GM12892 (cell line): Measurements from ENCODE around the gene ANXA10.

Source experiments
- DNase-seq: peaks from one replicate; pipeline ENCODE4 v3.0.0; 2011; ENCODE audit not compliant: insufficient read length
- FAIRE-seq: peaks from 2 replicates; lab custom pipeline; 2011; peaks lifted over from hg19 to GRCh38; lab: Jason Lieb, UNC
- POLR2A ChIP-seq: IDR thresholded peaks from 2 replicates; pipeline ENCODE4 v1.6.1; 2011; ENCODE audit warnings: low read depth, low read length, control low read depth
- POLR2AphosphoS5 ChIP-seq: IDR thresholded peaks from 2 replicates; pipeline ENCODE4 v1.6.1; 2011; ENCODE audit warnings: low read depth, low read length, control low read depth
- TAF1 ChIP-seq: IDR thresholded peaks from 2 replicates; pipeline ENCODE4 v1.6.1; 2011; ENCODE audit warnings: low read depth, mild to moderate bottlenecking, control low read depth, low read length, borderline replicate concordance

The ANXA10 gene

DNA sequence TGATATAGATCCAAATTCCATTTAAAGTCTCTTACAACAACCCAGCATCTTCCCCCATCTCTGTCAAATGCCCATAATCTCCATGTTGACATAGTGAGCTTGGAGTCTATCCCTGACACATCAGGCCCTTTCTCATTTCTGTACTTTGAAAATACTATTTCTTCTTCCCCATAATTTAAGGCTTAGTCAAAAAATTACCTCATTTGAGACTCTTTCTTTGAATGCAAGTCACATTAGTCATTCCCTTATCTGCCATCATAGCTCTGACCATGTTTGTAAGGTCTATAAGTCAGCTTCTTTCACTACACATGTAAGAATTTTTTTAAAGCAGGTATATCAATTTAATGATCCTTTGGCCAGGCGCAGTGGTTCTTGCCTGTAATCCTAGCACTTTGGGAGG is 126.3 kb downstream of the ANXA10 start:
- DNase-seq, result no peak
- FAIRE-seq, result no peak
- no peak for TF ChIP-seq TAF1
- no peak for TF ChIP-seq POLR2A
- no peak for TF ChIP-seq POLR2AphosphoS5

GRCh38 chr4:168220893-168221292 is 128.6 kb downstream of the ANXA10 start:
- DNase-seq (no peak), FAIRE-seq (no peak)
- no peak for TF ChIP-seq TAF1
- TF ChIP-seq POLR2A, result no peak
- no peak for TF ChIP-seq POLR2AphosphoS5

DNA sequence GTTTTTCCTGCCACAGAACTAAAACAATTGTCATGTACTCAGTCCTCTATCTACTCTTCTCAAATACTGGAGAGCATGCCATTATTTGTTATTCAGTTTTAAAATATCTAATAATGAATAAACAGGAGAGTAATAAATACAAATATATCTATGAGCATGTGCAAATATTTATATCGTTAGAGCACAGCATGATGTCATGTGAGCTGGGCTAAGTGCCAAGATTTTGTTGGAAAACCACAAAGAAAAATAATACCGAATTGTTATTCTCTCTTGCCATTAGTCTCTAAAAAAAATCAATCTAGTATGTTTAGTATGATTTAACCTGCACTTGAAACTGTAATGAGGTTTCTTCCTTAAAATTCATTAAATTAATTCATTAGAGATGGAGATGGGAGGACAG is 129.0 kb downstream of the ANXA10 start:
- DNase-seq (no peak), FAIRE-seq (no peak)
- TF ChIP-seq TAF1 (no peak), POLR2A (no peak), POLR2AphosphoS5 (no peak)
